HG02840 (cell line): ENCODE results near the gene EEPD1.

Source experiments
- ATAC-seq: cut with Tn5 transposase; IDR thresholded peaks from one replicate; pipeline ENCODE4 v1.9.1; 2021; ENCODE audit warnings: mild to moderate bottlenecking, moderate library complexity, moderate number of reproducible peaks; ENCODE audit not compliant: unreplicated experiment, low FRiP score

EEPD1 gene

DNA sequence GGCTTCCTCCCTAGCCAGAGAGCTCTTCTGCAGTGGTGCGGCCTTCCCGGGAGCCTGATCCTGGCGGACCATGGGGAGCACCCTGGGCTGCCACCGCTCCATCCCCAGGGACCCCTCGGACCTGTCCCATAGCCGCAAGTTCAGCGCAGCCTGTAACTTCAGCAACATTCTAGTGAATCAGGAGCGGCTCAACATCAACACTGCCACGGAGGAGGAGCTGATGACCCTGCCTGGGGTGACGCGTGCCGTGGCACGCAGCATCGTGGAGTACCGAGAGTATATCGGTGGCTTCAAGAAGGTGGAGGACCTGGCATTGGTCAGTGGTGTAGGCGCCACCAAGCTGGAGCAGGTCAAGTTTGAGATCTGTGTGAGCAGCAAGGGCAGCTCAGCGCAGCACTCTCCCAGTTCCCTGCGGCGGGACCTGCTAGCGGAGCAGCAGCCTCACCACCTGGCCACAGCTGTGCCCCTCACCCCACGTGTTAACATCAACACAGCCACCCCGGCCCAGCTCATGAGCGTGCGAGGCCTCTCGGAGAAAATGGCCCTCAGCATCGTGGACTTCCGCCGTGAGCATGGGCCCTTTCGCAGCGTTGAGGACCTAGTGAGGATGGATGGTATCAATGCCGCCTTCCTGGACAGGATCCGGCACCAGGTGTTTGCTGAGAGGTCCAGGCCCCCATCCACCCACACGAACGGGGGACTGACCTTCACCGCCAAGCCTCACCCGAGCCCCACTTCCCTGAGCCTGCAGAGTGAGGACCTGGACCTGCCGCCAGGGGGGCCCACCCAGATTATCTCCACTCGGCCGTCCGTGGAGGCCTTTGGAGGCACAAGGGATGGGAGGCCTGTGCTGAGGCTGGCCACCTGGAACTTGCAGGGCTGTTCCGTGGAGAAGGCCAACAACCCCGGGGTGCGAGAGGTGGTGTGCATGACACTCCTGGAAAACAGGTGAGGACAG is 1.5 kb downstream of the EEPD1 start:
- ATAC-seq, result no peak

DNA sequence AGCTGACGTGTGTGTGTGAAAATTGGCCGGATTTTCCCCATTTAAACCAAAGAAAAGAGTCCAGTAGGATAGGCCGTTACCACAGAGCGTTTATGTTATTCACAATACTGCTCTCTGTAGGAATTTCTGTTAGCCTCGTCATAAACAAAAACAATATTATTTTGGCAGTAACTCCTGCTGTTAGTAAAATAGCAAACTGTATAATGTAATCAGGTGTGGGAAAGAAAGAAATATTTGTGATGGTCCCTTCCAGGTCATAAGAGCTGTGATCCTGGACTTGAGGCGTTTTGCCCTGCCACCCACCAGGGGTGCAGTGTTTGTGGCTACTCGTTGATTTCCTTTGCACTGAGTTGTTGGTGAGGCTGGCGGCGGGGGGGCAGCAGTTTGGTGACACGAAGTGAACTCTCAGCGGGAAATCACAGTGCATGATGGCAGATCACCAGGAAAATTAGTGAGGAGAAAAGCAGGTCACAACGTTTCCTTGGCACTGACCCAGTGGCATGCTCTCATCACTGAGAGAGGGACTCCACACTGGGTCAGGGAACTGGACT is 2.8 kb downstream of the EEPD1 start:
- no peak for ATAC-seq

GRCh38 chr7:36157527-36158320 is 4.7 kb downstream of the EEPD1 start:
- no peak for ATAC-seq

- ATAC-seq, result no peak
Observed at GRCh38 chr7:36158321-36158605, 5.2 kb downstream of the EEPD1 start.

- no peak for ATAC-seq
Observed at GRCh38 chr7:36159618-36160017, 6.6 kb downstream of the EEPD1 start.

- ATAC-seq, result no peak
Observed at GRCh38 chr7:36160313-36160712, 7.3 kb downstream of the EEPD1 start.

GRCh38 chr7:36161996-36162395 is 8.9 kb downstream of the EEPD1 start:
- ATAC-seq, result no peak

DNA sequence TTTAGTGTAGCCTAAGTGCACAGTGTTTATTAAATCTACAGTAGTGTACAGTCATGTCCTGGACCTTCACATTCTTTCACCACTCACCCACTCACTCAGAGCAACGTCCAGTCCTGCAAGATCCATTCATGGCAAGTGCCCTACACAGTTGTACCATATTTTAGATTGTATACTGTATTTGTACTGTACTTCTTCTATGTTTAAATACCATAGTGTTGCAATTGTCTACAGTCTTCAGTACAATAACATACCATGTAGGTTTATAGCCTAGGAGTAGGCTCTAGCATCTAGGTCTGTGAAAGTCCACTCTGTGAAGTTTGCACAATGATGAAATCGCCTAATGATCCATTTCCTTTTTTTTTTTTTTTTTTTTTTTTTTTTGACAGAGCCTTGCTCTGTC is 12.0 kb downstream of the EEPD1 start:
- ATAC-seq, result no peak

GRCh38 chr7:36165802-36166201 is 12.7 kb downstream of the EEPD1 start:
- ATAC-seq, result no peak

DNA sequence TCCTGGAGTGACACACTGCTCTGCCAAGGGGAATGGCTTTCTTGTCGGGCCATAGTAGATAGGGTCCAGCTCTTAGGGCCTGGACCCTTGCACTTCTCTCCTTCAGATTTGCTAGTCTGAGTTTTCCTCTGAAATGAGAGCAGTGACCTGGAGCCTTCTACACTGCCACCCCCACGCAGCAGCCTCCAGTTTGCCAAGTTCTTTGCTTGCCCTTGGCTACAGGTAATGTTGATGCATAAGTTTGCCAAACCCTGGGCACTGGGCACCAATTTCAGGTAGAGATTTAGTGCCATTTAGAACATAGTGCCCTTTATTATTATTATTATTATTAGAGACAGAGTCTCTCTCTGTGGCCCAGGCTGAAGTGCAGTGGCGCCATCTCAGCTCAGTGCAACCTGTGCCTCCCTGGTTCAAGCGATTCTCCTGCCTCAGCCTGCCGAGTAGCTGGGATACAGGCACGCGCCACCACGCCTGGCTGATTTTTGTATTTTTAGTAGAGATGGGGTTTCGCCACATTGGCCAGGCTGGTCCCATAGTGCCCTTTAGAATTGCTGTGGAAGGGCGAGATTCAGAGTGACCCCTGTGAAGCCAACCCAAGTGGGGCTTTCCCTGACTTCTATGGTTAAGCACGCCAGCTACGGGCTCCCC is 14.5 kb downstream of the EEPD1 start:
- no peak for ATAC-seq

DNA sequence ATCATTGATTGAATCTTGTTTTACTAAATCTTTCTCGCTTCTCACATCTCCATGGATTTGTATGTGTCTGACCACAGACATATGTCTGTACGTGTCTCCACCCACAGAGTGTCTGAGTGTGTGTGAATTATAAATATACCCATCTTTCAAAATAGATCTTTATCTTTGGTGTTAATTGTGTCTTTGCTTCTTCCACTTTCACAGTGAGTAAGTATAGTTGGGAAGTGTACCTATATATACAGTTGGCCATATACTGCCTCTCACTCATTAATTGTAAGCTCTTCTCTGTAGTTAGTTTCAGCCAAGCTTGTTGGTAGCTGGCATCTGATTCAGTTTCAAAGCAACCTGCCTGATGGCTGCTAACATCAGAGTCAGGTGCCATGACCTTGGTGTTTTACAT is 18.4 kb downstream of the EEPD1 start:
- no peak for ATAC-seq

DNA sequence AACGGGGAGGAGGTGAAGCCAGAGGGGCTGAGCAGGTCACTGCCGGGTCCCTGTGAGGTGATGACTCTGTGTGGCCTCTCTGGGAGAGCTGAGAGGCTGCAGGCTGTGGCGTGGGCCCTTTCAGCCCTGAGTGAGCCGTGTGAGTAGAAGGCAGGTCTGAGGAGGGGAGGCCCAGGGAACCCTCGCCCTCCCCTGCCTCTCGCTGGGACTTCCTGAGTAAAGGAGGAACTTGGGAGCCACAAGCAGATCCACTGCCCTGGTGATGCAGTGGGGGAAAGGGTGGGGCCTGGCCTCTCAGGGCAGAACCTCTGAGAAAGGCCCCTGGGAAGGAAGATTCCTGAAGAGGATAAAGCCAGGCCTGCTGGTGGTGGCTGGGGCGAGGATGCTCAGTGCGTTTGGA is 22.8 kb downstream of the EEPD1 start:
- ATAC-seq, result no peak

GRCh38 chr7:36176697-36177096 is 23.6 kb downstream of the EEPD1 start:
- no peak for ATAC-seq

- ATAC-seq, result no peak
Observed at GRCh38 chr7:36180121-36180520, 27.1 kb downstream of the EEPD1 start.

DNA sequence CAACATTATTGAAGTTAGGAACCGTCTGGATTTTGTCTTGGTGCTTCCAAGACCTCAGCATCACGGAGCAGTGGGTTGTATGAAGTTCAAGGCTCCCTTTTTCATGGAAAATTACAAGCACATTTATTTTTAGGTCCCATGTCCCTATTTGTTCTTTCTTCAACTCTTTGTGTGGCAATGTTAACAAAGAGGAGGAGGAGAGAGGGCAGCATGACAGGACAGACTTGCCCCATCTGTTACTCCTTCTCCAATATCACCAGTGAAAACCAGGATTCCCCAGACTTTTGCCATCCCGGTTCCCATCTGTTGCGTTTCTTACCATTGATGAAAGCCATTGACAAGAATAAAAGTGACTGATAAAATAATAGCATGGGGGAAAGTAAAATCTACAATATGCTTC is 28.6 kb downstream of the EEPD1 start:
- ATAC-seq, result no peak

DNA sequence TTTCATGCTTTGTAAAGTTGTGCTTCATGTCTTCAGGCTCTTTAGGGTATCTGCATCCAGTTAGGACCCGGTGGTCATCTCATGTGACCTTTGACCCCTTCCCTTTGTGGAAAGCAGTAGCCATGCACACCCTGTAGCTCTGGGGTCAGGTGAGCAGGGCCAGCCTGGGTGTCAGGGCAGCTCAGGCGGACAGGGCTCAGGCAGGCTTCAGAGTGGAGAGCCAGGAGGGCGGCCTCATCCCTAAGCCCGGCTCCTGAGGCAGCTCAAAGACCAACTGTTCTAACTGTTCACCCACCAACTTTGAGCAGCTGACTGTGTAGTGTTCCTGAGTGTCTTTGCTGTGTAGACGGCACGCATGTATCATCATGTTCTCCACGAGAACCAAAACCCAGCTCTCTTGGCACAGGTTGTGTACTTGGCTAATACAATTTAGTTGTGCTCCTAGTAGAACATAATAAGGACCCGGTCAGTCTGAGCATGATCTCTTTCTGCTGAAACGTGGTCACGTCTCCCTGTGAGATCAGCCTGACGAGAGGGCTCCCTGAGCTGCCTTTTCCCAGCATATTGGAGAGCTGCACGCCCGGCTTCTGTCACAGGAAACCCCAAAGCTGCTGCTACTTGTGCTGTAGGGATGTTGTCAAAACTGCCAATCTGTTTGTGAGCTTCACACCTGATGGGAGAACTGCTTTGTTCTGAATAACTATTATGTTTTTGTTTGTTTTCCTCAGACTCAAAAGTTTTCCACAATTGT is 30.0 kb downstream of the EEPD1 start:
- no peak for ATAC-seq

DNA sequence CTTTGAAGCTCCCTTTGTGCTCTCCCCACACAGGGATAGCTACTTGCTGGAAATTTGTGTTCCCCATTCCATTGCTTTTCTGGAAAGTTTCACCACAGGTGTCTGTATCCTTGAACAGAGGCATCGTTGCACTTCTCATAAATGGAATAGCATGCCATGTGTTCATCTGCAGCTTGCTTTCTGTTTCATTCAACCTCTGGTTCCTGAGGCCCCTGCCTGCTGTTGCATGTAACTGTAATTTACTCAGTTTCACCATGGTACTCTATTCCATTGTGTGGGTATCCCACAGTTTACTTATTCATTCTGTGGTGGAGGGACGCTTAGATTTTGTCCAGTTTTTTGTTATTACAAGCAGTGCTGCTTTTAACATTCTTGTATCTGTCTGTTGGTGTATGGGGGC is 32.0 kb downstream of the EEPD1 start:
- no peak for ATAC-seq

DNA sequence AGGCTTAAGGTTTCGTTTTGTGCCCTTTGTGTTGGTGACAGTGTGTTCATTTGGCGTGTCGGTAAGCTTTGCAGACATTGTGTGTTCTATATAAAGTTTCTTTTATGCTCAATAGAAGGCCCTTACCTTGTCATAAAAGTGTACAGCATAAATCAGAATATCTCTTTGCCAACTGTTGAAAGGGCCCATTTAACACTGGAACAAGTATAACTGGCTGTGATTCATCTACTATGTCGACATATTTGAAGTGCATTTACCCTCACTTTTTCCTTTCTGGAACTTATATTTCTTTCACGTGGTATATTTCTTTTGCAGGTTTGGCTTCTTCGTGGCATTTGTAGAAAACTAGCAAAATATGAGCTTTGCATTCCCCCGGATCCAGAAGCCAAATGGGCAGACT is 32.7 kb downstream of the EEPD1 start:
- no peak for ATAC-seq

DNA sequence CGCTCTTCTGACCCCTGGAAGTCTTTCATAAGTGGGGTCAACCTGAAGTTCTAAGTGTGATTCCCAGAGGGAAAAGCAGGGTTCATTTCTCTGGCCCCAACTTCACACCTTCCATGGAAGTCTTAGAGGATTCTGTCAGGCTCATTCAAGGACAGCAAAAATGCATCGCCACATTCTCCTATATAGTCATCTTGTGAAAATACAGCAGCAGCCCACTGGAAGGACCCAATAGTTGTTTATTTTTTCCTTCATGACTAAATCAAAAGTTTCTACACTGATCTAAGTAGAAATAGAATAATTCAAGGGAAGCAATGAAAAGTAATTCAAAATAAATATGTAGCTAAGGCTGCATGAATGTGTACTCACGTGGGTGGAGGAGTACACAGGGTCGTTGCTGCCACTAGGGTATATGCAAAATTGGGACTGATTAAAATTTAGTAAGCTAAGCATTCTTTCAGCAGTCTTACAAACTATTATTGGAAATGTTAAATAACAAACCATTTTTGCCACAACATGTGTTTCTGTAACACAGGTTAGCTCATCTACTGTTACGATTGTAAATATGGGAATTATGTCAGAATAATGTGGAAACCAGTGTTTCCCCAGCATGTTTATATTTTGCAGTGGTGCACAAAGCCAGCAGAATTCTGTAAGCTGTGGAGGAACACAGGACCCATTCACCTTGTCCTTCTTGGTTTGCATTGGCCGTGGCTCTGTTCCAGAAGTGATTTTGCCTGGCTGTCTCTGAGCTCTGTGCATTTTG is 33.5 kb downstream of the EEPD1 start:
- ATAC-seq, result no peak

DNA sequence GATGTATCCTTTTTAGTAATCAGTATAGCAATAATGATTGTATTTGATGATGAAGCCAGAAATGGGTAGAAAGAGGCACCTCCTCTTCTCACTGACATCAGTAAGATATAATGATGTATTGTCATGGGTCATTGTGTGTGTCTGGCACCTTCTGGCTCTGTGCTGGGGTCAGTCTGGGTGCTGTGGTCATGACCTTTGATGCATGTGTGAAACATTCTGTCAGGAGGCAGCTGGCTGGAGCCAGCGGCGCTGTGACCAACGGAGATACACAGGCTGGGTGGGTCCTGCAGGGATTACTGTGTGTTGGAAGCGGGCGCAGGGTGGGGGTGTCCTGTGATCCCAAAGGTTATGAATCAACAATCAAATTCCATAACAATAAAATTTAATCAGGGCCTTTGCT is 35.2 kb downstream of the EEPD1 start:
- no peak for ATAC-seq
